HG03066 (cell line): ENCODE data around the gene SLC25A23.
"Not testable (repeated sequence)": the region's sequence is repeated elsewhere in the genome, so short reads cannot be mapped to it uniquely, and the experiment has no call there.

Experiments
- ATAC-seq: cut with Tn5 transposase; IDR thresholded peaks from one replicate; pipeline ENCODE4 v1.9.1; 2021; ENCODE audit warnings: low read depth; ENCODE audit not compliant: unreplicated experiment

Gene SLC25A23

DNA sequence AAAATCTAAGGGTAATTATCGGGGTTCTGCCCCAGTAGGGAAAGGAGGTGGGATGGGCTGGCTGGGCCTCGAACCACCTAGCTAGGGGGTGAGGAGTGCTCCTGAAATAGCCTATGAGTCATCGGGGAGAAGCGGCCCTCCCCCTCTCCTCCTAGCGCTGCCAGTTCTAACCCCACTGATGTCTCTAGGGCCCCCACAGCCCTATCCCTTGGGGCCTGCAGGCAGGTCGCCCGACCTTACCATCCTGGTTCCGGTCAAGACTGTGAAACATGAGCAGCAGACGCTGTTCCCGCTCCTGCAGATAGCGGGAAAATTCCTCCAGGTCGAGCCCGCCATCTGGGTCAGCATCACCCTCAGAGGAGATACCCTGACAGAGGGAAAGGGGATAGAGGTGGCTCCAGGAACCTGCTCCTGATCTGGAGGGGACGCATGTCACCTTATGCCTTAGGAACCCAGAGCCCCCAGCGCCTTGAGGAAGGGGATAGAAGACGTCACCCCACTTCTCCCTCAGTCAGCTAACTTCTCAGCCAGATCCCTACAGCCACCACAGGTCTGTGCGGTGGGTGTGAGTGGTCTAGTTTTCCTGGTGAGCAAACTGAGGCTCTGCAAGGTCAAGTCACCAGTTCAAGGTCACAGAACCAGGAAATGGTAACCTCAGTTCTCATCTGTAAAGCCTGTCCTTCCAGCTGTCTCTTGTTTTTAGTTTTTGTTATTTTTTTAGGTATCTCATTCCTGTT is 1.5 kb downstream of the SLC25A23 start:
- no peak for ATAC-seq

GRCh38 chr19:6455924-6456323 is 3.7 kb downstream of the SLC25A23 start:
- no peak for ATAC-seq

DNA sequence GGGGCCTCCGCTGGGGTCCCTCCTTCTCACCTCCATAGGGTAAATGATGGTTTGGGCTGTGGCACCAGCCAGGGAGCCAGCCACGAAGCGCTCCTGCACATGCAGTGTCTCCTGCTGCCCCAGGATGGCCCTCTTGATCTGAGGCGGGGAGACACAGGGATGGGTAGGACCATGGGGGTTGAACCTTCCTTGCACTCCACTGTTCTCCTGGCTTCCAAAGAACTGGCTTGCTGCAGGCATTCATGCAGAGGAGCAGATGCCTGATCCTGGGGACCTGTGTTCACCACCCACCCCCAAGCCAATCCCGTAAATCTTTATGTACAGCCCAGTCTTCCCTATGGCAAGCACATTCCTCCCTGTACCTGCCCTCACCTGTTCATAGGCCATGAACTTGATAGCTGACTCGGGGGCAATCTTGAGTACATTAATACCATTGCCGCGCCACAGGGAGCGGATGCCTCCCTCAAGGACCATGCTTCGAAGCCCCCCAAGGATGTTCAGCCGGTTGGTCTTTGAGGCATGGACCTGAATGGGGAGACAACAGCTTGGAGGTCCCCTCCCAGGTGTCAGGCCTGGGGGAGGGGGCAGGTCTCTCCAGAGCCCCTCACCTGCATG is 5.5 kb downstream of the SLC25A23 start:
- no peak for ATAC-seq

DNA sequence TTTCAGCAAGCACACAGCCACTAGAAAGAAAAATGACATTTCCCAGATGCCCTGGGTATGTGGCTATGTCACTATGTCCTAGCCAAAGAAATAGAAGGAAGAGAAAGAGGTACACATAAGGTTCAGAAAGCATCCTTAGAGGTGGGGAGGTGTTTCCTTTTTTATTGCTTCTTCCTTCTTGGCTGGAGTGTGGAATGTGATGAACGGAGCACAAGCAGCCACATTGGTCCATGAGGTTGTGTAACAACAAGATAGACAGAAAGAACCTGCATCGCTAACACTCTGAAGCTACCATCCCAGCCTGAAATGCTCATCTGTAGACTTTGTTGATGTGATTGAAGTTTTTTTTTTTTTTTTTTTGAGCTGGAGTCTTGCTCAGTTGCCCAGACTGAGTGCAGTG is 6.7 kb downstream of the SLC25A23 start:
- no peak for ATAC-seq

DNA sequence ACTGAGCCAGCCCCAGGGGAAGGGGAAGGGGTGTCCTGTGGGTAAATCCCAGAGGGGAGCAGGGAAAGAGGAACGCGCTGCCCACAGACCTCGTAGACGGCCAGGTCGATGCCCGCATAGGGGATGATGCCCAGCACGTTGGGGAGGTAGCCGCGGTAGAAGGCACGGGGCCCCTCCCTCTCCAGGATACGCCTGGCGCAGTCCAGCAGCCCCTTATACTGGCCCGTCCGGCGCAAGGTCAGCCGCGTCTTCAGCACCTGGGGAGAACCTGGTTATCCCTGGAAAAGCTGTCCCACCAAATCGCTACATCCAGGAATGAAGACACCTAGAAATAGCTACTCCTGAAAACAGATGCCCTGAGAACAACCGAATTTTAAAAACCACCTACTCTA is 7.4 kb downstream of the SLC25A23 start:
- ATAC-seq, result no peak

- ATAC-seq, result no peak
Observed at GRCh38 chr19:6451583-6452222, 7.9 kb downstream of the SLC25A23 start.

DNA sequence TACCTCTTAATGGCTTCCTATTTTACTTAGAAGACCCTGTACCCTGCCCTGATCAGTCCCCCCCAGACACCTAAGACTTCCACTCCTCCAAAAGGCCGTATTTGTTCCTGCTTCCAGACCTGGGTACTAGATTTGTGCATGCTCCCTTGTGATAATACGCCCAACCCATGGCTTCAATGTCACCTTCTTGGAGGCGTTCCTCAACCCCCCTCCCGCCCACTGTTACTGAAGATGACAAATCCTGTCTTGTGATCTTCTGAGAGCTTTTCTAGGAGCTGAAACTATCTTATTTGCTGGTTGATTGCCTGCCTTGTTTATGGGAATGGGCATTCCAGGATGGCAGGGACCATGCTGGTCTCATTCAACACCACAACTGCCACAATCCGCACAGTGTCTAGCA is 9.4 kb downstream of the SLC25A23 start:
- ATAC-seq, result no peak

DNA sequence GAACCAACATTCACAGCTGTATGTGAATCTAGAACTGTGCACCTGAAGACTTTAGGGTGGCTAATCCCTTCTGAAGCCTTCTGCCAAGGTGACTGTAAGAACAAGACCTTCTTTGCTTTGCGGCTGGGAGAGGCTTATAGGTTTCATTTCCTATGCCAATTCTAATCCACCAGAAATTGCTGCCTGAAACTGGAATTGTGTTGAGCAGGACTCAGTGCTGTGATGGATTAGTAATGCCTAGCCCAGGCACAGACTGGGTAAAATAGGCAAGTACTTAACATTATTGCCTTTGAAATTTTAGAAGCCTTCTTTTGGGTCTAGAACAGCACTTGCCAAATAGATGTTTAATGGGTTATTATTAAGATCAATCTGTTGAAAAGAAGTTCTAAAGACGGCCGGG is 11.5 kb downstream of the SLC25A23 start:
- ATAC-seq, result no peak

DNA sequence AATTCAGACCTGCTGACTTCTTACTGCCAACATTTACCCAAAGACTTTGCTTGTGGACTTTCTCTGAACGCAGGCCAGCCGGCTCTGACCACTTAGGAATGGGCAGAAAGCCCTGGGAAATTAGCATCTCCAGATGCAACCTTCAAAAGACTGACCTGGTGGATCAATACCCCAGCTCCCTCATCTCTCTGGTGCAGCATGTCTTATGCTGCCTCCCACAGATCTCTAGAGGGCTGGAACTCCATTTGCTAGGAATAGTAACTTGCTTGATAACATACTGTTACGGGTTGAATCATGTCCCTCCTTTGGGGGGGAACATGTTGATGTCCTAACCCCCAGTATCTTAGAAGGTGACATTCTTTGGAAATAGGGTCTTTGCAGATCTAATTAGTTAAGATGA is 13.1 kb downstream of the SLC25A23 start:
- no peak for ATAC-seq

DNA sequence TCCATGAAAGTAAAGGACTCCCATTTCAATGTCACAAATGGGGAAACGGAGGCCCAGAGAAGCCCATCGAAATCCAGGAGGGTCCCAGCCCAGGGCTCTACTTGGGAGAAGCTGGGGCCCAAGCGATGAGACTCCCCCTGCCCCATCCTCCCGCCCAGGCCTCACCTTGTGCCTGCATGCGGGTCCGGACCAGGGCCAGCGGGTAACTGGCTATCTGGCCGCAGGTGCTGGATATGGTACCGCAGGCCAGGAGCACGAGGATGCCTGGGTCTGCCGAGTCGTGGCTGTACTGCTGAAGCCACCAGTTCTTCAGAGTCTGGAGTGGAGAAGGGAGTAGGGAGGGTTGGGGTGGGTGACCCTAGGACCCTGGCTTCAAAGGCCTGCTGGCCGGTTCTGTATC is 15.6 kb downstream of the SLC25A23 start:
- no peak for ATAC-seq

DNA sequence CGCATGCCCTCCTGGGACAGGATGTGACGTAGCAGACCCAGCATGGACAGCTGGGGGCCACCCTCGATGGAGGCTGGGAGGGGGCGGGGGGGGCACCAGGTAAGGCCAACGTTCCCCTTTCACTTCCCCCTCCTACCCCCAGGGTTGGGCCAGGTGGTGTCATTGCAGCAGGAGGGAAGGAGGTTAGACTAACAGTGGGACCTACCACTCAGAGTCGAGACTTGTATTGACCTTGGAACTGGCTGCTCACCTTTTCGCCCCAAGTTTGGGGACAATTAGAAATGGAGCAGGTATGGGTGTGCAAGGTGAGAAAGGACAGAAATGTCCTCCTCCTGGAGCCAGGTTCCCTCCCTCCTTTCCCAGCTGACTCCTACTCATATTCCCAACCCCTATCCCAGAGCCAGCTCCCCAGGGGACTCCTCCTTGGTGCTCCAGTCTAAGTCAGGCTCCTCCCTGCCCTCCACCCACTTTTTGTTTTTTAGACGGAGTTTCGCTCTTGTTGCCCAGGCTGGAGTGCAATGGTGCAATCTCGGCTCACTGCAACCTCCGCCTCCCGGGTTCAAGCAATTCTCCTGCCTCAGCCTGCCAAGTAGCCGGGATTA is 17.4 kb downstream of the SLC25A23 start:
- ATAC-seq, result no peak

- ATAC-seq, result no peak
Observed at GRCh38 chr19:6440905-6441304, 18.7 kb downstream of the SLC25A23 start.

DNA sequence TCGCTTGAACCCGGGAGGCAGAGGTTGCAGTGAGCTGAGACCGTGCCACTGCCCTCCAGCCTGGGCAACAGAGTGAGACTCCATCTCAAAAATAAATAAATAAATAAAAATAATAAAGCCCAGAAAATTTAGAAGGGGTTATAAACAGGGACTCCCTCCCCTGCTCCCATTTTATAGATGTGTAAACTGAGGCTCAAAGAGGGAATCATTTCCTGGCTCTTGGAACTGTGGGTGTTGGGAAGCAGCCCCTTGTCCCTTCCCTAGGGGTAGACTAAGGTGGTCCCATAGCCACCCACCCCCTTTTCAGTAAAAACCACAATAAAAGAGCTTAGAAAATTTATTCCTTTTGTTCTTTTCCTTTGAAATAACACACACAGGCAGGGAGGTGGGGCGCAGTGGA is 19.8 kb downstream of the SLC25A23 start:
- no peak for ATAC-seq

DNA sequence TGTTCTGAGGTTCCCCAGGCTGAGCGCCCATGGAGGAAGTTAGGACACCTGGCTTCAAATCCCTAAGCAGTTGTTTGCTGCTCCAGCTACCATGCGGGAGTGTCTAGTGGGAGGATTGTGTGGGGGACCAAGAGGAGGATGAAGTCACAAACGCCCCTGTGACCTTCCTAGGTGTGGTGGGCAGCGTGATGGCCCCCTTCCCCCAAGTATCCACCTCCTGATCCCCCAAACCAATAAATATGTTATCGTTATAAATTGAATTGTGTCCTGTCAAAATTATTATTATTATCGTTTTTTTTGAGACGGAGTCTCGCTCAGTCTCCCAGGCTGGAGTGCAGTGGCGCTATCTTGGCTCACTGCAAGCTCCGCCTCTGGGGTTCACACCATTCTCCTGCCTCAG is 25.9 kb downstream of the SLC25A23 start, which contains the start of gene SLC25A41:
Gene SLC25A41, minus strand, starts transcription at position 101 of the 400 bp plus-strand sequence. Its CDS starts 70 bp downstream, at position 31.
- ATAC-seq, result no peak

GRCh38 chr19:6433165-6433564 is 26.4 kb downstream of the SLC25A23 start:
- no peak for ATAC-seq

- no peak for ATAC-seq
Observed at GRCh38 chr19:6431891-6432290, 27.7 kb downstream of the SLC25A23 start.

GRCh38 chr19:6429419-6430221 is 30.0 kb downstream of the SLC25A23 start:
- ATAC-seq, result no peak

GRCh38 chr19:6428692-6429418 is 30.7 kb downstream of the SLC25A23 start:
- not testable (repeated sequence) for ATAC-seq

DNA sequence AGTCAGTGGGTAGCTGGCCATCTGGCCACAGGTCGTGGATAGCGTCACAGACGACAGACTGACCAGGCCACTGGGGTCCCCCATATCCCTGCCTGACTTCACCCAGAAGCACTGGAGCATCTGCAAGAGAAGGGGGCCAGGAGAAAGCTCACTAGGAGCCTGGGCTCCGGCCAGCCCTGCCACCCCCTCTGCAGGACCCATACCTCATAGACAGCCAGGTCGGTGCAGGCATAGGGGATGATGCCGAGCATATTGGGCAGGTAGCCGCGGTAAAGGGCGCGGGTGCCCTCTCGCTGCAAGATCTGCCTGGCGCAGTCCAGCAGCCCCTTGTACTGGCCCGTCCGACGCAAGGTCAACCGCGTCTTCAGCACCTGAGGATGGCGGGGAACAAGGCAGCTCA is 32.5 kb downstream of the SLC25A23 start:
- ATAC-seq, result no peak
